IMR-90 (cell line): ENCODE results near the gene CCDC69. TPM values are rescaled to one million over a fixed set of nuclear protein-coding genes. Genes with fewer than 3 reads are reported as not detected.

ENCODE experiments used
- ATAC-seq: fragments of 200-7000 bp; cut with Tn5 transposase; 2 replicates; pipeline ENCODE4 v1.9.1; 2020; ENCODE audit warnings: low read depth, mild to moderate bottlenecking, moderate library complexity
- BruUV-seq: library from RNA; stranded (reverse); fragments of 400-500 nt; replicated peaks from 2 replicates; lab custom pipeline; 2021; lab: Mats Ljungman, UMichigan
- CTCF ChIA-PET: fragments of 300-600 bp; formaldehyde crosslinking; extraction: SDS; loops from one replicate; lab custom pipeline; 2021; ENCODE audit warnings: antibody characterized with exemption; lab: Yijun Ruan, JAX
- POLR2A ChIA-PET: fragments of 300-600 bp; sonication (Branson Sonifier 250); formaldehyde crosslinking; loops from one replicate; lab custom pipeline; 2022; ENCODE audit warnings: antibody characterized with exemption; ENCODE audit not compliant: unreplicated experiment; lab: Charles Lee
- DNase-seq: peaks from one replicate; pipeline ENCODE4 v3.0.0; 2013
- H2AFZ ChIP-seq: replicated peaks from 2 replicates; pipeline ENCODE3; 2013; ENCODE audit warnings: low read length, mild to moderate bottlenecking; ENCODE audit not compliant: poor library complexity
- H2AK5ac ChIP-seq: 2 replicates; pipeline ENCODE4 v1.6.1; 2013; ENCODE audit warnings: low read depth, low read length, inconsistent platforms
- H2AK9ac ChIP-seq: replicated peaks from 2 replicates; pipeline ENCODE3; 2013; ENCODE audit warnings: mild to moderate bottlenecking, low read depth, low read length, moderate library complexity; ENCODE audit not compliant: poor library complexity
- H2BK120ac ChIP-seq: 2 replicates; pipeline ENCODE4 v1.6.1; 2013; ENCODE audit warnings: low read depth, low read length, inconsistent platforms
- H2BK15ac ChIP-seq: 3 replicates; pipeline ENCODE4 v1.6.1; 2013; ENCODE audit warnings: low read depth, low read length, inconsistent platforms
- H2BK20ac ChIP-seq: 2 replicates; pipeline ENCODE4 v1.6.1; 2013; ENCODE audit warnings: low read depth, mild to moderate bottlenecking, inconsistent platforms, low read length, moderate library complexity
- H2BK5ac ChIP-seq: 2 replicates; pipeline ENCODE4 v1.6.1; 2013; ENCODE audit warnings: mild to moderate bottlenecking, low read depth, low read length, inconsistent platforms; ENCODE audit not compliant: poor library complexity, severe bottlenecking
- H3K14ac ChIP-seq: replicated peaks from 2 replicates; pipeline ENCODE4 v1.6.1; 2013; ENCODE audit warnings: low read depth, low read length, inconsistent platforms
- H3K18ac ChIP-seq: 2 replicates; pipeline ENCODE4 v1.6.1; 2013; ENCODE audit warnings: low read depth, low read length, control low read depth
- H3K23ac ChIP-seq: 2 replicates; pipeline ENCODE4 v1.6.1; 2013; ENCODE audit warnings: low read depth, low read length, inconsistent platforms
- H3K27ac ChIP-seq: 2 replicates; pipeline ENCODE4 v1.5.1; 2013; ENCODE audit warnings: mild to moderate bottlenecking, control low read depth, low read length; ENCODE audit not compliant: insufficient read depth
- H3K27me3 ChIP-seq: 2 replicates; pipeline ENCODE4 v1.6.1; 2013; ENCODE audit warnings: low read length; ENCODE audit not compliant: control insufficient read depth, insufficient read depth
- H3K36me3 ChIP-seq: 2 replicates; pipeline ENCODE4 v1.6.1; 2013; ENCODE audit warnings: low read length, mixed read lengths; ENCODE audit not compliant: control insufficient read depth, insufficient read depth
- H3K4ac ChIP-seq: 2 replicates; pipeline ENCODE4 v1.6.1; 2013; ENCODE audit warnings: low read depth, low read length, inconsistent platforms
- H3K4me1 ChIP-seq: 2 replicates; pipeline ENCODE4 v1.6.1; 2013; ENCODE audit warnings: low read length, mixed read lengths; ENCODE audit not compliant: control insufficient read depth, insufficient read depth
- H3K4me2 ChIP-seq: 2 replicates; pipeline ENCODE4 v1.6.1; 2013; ENCODE audit warnings: low read depth, mild to moderate bottlenecking, control low read depth, low read length, moderate library complexity
- H3K4me3 ChIP-seq: 2 replicates; pipeline ENCODE4 v1.5.1; 2013; ENCODE audit warnings: low read depth, mild to moderate bottlenecking, control low read depth, low read length, moderate library complexity; ENCODE audit not compliant: insufficient read depth
- H3K56ac ChIP-seq: 2 replicates; pipeline ENCODE4 v1.6.1; 2013; ENCODE audit warnings: low read length, inconsistent platforms; ENCODE audit not compliant: insufficient read depth; ENCODE audit errors: extremely low read depth
- H3K79me1 ChIP-seq, 2 experiments: 2 replicates each; pipeline ENCODE4 v1.6.1; 2013; ENCODE audit warnings: low read length in 2 of 2, inconsistent platforms in 1 of 2, low read depth in 1 of 2
- H3K9ac ChIP-seq: 2 replicates; pipeline ENCODE4 v1.6.1; 2013; ENCODE audit warnings: low read depth, low read length, control low read depth
- H3K9me1 ChIP-seq: 2 replicates; pipeline ENCODE4 v1.6.1; 2013; ENCODE audit warnings: low read length, inconsistent platforms; ENCODE audit not compliant: insufficient read depth
- H3K9me3 ChIP-seq: 2 replicates; pipeline ENCODE4 v1.6.1; 2013; ENCODE audit warnings: low read length; ENCODE audit not compliant: control insufficient read depth, insufficient read depth
- H4K20me1 ChIP-seq: 2 replicates; pipeline ENCODE4 v1.6.1; 2013; ENCODE audit warnings: low read length, inconsistent platforms; ENCODE audit not compliant: insufficient read depth
- H4K5ac ChIP-seq: 2 replicates; pipeline ENCODE4 v1.6.1; 2013; ENCODE audit warnings: mild to moderate bottlenecking, low read depth, low read length, control low read depth
- H4K8ac ChIP-seq, 2 experiments: 2 replicates each; pipeline ENCODE4 v1.6.1; 2013; ENCODE audit warnings: low read depth in 2 of 2, low read length in 2 of 2, control low read depth in 1 of 2, inconsistent platforms in 1 of 2
- H4K91ac ChIP-seq: 2 replicates; pipeline ENCODE4 v1.6.1; 2013; ENCODE audit warnings: low read depth, low read length, inconsistent platforms; ENCODE audit not compliant: insufficient read depth
- BHLHE40 ChIP-seq: fragments of 150-350 bp; IDR thresholded peaks from 2 replicates; pipeline ENCODE4 v1.6.1; 2016; ENCODE audit warnings: mild to moderate bottlenecking, low read depth, low read length
- CEBPB ChIP-seq: IDR thresholded peaks from 2 replicates; pipeline ENCODE4 v1.6.1; 2012; ENCODE audit warnings: low read depth, low read length, improper control_type of control experiment
- CTCF ChIP-seq: conservative IDR thresholded peaks from 2 replicates; pipeline ENCODE4 v1.5.1; 2012; ENCODE audit warnings: mild to moderate bottlenecking, low read depth, low read length, improper control_type of control experiment
- ELK1 ChIP-seq: fragments of 150-350 bp; IDR thresholded peaks from 2 replicates; pipeline ENCODE4 v1.6.1; 2016; ENCODE audit warnings: low read depth, mild to moderate bottlenecking, low read length, moderate library complexity, borderline replicate concordance
- POLR2A ChIP-seq: IDR thresholded peaks from 2 replicates; pipeline ENCODE4 v1.6.1; 2012; ENCODE audit warnings: mild to moderate bottlenecking, low read depth, low read length
- RCOR1 ChIP-seq: IDR thresholded peaks from 2 replicates; pipeline ENCODE4 v1.6.1; 2012; ENCODE audit warnings: mild to moderate bottlenecking, low read length, improper control_type of control experiment; ENCODE audit not compliant: insufficient replicate concordance
- USF2 ChIP-seq: fragments of 150-350 bp; IDR thresholded peaks from 2 replicates; pipeline ENCODE4 v1.6.1; 2017; ENCODE audit warnings: mild to moderate bottlenecking, antibody characterized with exemption, low read length, low read depth
- WGBS, 2 experiments: methylation state at CpG; one replicate each; pipeline versions ENCODE4 v1.1.5 to v1.1.7; 2013; ENCODE audit warnings: missing lambda C conversion rate in 2 of 2; ENCODE audit not compliant: insufficient read length in 1 of 2; ENCODE audit errors: extremely low coverage in 2 of 2; 5-methylcytosine and 5-hydroxymethylcytosine counted together
- dilution Hi-C: fragments of 300-500 bp; cut with HindIII; formaldehyde crosslinking; loops from one replicate; pipeline ENCODE4 v1.14.3; 2018; ENCODE audit warnings: low sequenced_read_pairs; ENCODE audit not compliant: unreplicated experiment
- in situ Hi-C: fragments of 300-500 bp; cut with MboI; formaldehyde crosslinking; loops from 3 replicates; pipeline ENCODE4 v1.14.3; 2019; ENCODE audit warnings: low sequenced_read_pairs, inconsistent platforms, mixed read lengths
- intact Hi-C: fragments of 100-400 bp; cut with micrococcal nuclease; formaldehyde crosslinking; loops from 2 replicates; pipeline ENCODE4 v1.10.0; 2022
- polyA plus RNA-seq, 3 experiments: library from polyadenylated mRNA; depleted of rRNA; stranded (reverse); fragments of >200 nt; gene quantifications; 2 replicates each; pipeline ENCODE4 v1.2.3, GENCODE V29; 2012; ENCODE audit warnings: low replicate concordance in 1 of 3
- total RNA-seq: library from RNA; depleted of rRNA; stranded (reverse); fragments of >200 nt; gene quantifications from 2 replicates; pipeline ENCODE4 v1.2.3, GENCODE V29; 2012

Gene CCDC69
- total and polyA plus RNA-seq, 2 of the 4 experiments (the other 2 are of a cell fraction): 0.36 to 0.48 TPM

- intact Hi-C loops (no loop called here), dilution Hi-C loops (no loop called here), in situ Hi-C loops (loop anchor here (10.0 kb wide), 1 partner anchor 604 kb away; no protein-coding TSS in a partner anchor)
- Histone ChIP-seq H2BK120ac (no peak overlapping the region), H4K8ac (no peak overlapping the region), H3K4me3 (no peak overlapping the region), H3K9me3 (no peaks in the 10 kb centered on the region), H3K79me1 (peaks cover 58 to 97% of the 10 kb centered on the region in 2 experiments), H4K20me1 (peaks cover 78% of the 10 kb centered on the region), H3K23ac (no peak overlapping the region), H3K27ac (no peak overlapping the region), H4K91ac (no peak overlapping the region), H3K9ac (no peak overlapping the region), H3K56ac (no peak overlapping the region), H3K9me1 (peaks cover 31% of the 10 kb centered on the region), H2BK5ac (no peak overlapping the region), H2AK5ac (no peak overlapping the region), H2BK20ac (no peak overlapping the region), H3K4me1 (peaks cover 2% of the 10 kb centered on the region; the same call in 1 of the 2 replicates), H2AK9ac (no peak overlapping the region), H2AFZ (no peak overlapping the region), H3K14ac (no peak overlapping the region), H3K18ac (no peak overlapping the region), H3K36me3 (peaks cover 85% of the 10 kb centered on the region), H3K27me3 (no peaks in the 10 kb centered on the region), H3K4ac (no peak overlapping the region), H3K4me2 (no peak overlapping the region), H4K5ac (no peak overlapping the region), H2BK15ac (no peak overlapping the region)
- ChIA-PET POLR2A (interaction anchor here (0.5 kb wide), 1 partner anchor 18 kb away, joined by 3 read pairs; no protein-coding TSS in a partner anchor), CTCF (interaction anchor here (1.6 to 1.7 kb wide), 2 partner anchors 15 kb away, joined by 4 to 5 read pairs; no protein-coding TSS in a partner anchor)
- no peak for ATAC-seq
- BruUV-seq: no TSS peak
- 100% methylated on average over 2 of the region's 7 CpGs; no CpG with 5 or more reads in 1 of the 2 experiments for WGBS, 2 experiments
- DNase-seq: no peak
- no peak for TF ChIP-seq CTCF
- no peak for TF ChIP-seq BHLHE40
- no peak for TF ChIP-seq RCOR1
- TF ChIP-seq USF2: no peak
- no peak for TF ChIP-seq ELK1
- TF ChIP-seq POLR2A: no peak
- TF ChIP-seq CEBPB: no peak
These were observed 83.0 kb downstream of the CCDC69 start for GRCh38 chr5:151140686-151141459.
